Liver (tissue), 3 donors: ENCODE results near the gene TACC2.

Experiments
- RAD21 ChIP-seq, 2 donors: IDR thresholded peaks; 2 replicates each; pipeline ENCODE4 v1.6.1; 2016; ENCODE audit warnings: antibody characterized with exemption in 2 of 2, mild to moderate bottlenecking in 2 of 2
- TAF1 ChIP-seq: conservative IDR thresholded peaks from 2 replicates; pipeline ENCODE4 v1.6.1; 2016; ENCODE audit warnings: antibody characterized with exemption, mild to moderate bottlenecking
- YY1 ChIP-seq: IDR thresholded peaks from 2 replicates; pipeline ENCODE4 v1.6.1; 2016; ENCODE audit warnings: antibody characterized with exemption, mild to moderate bottlenecking
- TF ChIP-seq, protein P1 (sequence below): IDR thresholded peaks from 2 replicates; pipeline ENCODE4 v1.6.1; 2016; ENCODE audit warnings: antibody characterized with exemption
- TF ChIP-seq, protein P2 (sequence below): IDR thresholded peaks from 2 replicates; pipeline ENCODE4 v1.6.1; 2016; ENCODE audit warnings: antibody characterized with exemption
- TF ChIP-seq, protein P3 (sequence below): fragments of 150-350 bp; IDR thresholded peaks from 2 replicates; pipeline ENCODE4 v1.5.1; 2017; ENCODE audit warnings: improper control_type of control experiment, low read depth, low read length; ENCODE audit not compliant: missing input control
- TF ChIP-seq, protein P4 (sequence below): IDR thresholded peaks from 2 replicates; pipeline ENCODE4 v1.6.1; 2016; ENCODE audit warnings: antibody characterized with exemption, mild to moderate bottlenecking
- donor health status: healthy.
- donor health status: healthy.

DNA sequence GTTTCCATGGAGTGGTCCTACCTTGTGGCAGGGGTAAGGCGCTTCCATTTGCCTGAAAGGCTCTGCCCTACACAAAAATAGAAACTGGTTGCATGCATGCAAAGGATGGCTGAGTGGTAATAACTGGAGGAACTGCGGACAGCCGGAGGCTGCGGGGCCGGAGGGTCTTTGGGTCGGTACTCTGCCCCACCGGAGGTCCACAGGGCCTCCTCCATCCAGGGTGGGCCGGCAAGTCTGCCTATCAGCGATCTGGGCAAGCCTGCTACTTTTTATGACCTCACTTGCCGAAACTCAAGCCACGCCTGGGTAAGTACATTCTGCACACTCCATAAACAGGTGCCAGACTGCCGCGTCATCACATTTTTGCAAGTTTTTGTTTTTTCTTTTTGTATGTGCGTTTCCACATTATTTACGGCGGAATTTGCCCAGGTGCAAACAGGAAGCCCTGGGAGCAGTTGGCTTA lies 30.0 kb downstream of the TACC2 start:
- TF ChIP-seq, protein P1, sequence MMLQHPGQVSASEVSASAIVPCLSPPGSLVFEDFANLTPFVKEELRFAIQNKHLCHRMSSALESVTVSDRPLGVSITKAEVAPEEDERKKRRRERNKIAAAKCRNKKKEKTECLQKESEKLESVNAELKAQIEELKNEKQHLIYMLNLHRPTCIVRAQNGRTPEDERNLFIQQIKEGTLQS: no peak
- TF ChIP-seq RAD21 (IDR thresholded peaks at IDR 0.05): no peak
- no peak for TF ChIP-seq YY1
- TF ChIP-seq, protein P2, sequence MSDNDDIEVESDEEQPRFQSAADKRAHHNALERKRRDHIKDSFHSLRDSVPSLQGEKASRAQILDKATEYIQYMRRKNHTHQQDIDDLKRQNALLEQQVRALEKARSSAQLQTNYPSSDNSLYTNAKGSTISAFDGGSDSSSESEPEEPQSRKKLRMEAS: no peak
- TF ChIP-seq, protein P3, sequence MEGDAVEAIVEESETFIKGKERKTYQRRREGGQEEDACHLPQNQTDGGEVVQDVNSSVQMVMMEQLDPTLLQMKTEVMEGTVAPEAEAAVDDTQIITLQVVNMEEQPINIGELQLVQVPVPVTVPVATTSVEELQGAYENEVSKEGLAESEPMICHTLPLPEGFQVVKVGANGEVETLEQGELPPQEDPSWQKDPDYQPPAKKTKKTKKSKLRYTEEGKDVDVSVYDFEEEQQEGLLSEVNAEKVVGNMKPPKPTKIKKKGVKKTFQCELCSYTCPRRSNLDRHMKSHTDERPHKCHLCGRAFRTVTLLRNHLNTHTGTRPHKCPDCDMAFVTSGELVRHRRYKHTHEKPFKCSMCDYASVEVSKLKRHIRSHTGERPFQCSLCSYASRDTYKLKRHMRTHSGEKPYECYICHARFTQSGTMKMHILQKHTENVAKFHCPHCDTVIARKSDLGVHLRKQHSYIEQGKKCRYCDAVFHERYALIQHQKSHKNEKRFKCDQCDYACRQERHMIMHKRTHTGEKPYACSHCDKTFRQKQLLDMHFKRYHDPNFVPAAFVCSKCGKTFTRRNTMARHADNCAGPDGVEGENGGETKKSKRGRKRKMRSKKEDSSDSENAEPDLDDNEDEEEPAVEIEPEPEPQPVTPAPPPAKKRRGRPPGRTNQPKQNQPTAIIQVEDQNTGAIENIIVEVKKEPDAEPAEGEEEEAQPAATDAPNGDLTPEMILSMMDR: no peak
- TF ChIP-seq, protein P4, sequence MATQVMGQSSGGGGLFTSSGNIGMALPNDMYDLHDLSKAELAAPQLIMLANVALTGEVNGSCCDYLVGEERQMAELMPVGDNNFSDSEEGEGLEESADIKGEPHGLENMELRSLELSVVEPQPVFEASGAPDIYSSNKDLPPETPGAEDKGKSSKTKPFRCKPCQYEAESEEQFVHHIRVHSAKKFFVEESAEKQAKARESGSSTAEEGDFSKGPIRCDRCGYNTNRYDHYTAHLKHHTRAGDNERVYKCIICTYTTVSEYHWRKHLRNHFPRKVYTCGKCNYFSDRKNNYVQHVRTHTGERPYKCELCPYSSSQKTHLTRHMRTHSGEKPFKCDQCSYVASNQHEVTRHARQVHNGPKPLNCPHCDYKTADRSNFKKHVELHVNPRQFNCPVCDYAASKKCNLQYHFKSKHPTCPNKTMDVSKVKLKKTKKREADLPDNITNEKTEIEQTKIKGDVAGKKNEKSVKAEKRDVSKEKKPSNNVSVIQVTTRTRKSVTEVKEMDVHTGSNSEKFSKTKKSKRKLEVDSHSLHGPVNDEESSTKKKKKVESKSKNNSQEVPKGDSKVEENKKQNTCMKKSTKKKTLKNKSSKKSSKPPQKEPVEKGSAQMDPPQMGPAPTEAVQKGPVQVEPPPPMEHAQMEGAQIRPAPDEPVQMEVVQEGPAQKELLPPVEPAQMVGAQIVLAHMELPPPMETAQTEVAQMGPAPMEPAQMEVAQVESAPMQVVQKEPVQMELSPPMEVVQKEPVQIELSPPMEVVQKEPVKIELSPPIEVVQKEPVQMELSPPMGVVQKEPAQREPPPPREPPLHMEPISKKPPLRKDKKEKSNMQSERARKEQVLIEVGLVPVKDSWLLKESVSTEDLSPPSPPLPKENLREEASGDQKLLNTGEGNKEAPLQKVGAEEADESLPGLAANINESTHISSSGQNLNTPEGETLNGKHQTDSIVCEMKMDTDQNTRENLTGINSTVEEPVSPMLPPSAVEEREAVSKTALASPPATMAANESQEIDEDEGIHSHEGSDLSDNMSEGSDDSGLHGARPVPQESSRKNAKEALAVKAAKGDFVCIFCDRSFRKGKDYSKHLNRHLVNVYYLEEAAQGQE: no peak
- no peak for TF ChIP-seq TAF1
